DMS 273 (cell line): ENCODE measurements around the gene CARD16.
"Not testable (repeated sequence)": the region's sequence is repeated elsewhere in the genome, so short reads cannot be mapped to it uniquely, and the experiment has no call there.

ENCODE experiments used
- DNase-seq: peaks from one replicate; lab custom pipeline; 2025; ENCODE audit not compliant: unreplicated experiment; lab: John Stamatoyannopoulos, UW

CARD16 gene

DNA sequence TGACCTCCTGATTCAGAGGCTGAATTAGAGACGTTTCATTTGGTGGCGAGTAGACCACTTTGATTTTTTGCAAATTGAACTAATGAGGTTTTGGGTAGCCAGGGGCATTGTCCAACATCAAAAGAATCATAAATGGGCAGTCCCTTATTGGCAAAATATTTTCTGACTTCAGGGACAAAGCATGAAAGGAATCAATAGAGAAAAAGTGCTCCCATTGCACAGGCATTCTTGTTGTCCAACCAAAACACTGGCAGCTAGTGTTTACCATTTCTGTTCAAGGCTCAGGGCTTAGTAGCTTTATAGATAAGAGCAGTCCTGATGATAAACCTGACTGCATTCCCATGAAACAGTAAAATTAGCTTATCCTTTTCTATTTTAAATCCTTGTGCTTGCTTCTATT is 6.4 kb upstream of the CARD16 start:
- no peak for DNase-seq

GRCh38 chr11:105049481-105049880 is 4.3 kb upstream of the CARD16 start:
- no peak for DNase-seq

DNA sequence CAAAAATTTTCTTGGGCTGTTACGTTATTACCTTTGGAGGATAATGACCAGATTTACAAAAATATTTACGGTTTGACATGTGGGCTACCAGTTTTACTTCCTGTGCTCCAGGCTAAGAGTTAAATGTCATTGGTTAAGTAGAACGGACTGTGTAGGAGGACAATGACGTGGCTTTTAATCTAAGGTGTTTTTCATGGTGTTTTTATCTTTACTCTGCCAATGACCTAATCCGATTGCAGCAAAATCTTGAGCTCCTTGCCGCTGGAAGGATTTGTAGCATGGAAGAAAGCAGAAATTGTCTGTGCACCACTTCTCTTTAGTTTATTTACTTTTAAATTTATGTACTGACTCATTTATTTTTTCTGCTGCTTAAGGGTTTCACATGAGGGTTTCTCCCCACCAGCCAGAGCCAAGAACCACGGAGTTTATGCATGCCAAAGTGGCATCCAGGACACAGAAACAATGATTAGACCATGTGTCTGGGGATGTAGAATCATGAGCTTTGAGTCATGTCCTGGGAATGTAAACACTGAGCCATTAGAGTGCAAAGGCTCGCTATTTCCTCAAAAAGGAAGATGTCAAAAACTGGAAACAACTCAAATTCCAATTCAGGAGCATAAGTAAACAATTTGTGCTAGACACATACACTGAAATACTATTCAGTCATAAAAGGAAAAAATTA is 1.9 kb upstream of the CARD16 start:
- no peak for DNase-seq

DNA sequence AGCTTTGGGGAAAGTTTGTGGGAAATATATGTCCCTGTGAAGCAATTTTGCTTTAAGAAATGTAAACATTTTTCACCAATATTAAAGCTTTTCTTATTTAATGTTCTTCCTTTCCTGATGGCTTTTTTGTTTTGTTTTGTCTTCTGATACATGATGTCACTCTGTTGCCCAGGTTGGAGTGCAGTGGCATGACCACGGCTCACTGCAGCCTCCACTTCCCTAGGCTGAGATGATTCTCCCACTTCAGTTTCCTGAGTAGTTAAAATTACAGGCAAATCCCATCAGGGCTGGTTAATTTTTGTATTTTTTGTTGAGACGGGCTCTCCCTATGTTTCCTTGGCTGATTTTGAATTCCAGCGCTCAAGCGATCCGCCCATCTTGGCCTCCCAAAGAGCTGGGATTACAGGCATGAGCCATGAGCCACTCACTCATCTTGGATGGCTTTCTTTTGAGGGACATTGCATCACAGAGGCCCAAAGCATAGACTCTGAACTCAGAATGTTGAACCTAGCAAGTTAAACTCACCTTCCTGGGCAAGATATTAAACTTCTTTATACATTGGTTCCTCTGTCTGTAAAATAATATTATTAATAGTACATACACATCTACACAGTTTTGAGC is 651 bp upstream of the CARD16 start:
- no peak for DNase-seq

GRCh38 chr11:105042178-105042577 is 3.0 kb downstream of the CARD16 start:
- DNase-seq, result no peak

DNA sequence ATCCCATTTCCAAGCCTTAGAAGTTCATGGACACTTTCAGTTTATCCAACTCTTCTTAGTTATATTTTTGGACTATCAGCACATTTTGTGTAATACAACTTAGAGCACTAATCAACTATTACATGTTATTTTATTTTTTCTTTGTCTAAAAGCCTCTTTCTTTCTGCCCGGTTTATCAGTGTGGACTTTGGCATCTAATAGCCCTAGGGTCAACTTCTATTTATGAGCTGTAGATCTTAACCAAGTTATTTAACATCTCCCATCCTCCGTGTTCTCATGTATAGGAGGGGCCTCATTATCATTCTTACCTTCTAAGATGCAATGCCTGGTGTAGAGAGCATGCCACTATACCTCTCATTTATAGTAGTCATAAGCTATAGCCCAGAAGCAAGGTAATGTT is 4.4 kb downstream of the CARD16 start:
- no peak for DNase-seq

- DNase-seq, result no peak
Measured at GRCh38 chr11:105034813-105035620, 10.1 kb downstream of the CARD16 start, which contains the start of gene CASP1. Gene CASP1, minus strand, starts transcription at chr11:105035144. Its CDS starts 31 bp downstream, at chr11:105035113.

- not testable (repeated sequence) for DNase-seq
Measured at GRCh38 chr11:105034388-105034787, 10.7 kb downstream of the CARD16 start.

DNA sequence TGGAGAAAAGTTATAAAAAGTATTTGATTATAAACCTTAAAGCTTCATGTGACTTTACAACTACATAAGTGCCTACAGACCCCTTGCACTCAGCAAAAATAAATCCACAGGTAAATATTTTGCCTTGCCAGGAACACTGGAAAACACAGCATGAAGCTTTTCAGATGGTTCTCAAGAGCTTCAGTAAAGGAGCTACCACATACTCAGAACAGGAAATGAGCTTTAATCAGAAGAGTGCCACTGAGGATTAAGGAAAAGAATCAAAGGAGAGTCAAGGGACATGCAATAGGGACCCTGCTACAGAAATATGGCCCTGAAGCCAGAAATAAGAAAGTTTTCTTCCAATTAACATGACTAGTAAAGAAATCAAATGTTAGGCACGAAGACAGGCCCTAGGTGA is 11.4 kb downstream of the CARD16 start:
- DNase-seq, result no peak

DNA sequence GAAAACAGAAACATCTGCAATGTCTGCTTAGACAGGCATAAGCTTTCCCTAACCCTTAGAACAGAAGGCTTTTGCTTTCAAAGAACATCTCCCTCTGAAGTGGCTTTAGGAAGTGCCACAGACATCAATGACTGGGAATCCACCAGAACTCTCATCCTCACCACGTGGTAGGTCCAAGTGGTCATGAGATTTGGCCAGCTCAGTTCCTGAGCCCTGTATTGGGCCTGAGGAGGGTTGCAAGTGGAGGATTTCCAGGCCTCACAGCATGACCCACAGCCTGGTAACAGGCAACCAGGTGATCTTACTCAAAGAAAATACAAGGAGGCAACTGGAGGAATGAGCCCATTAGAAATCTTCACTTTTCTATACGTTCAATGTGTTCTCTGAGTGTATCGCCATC is 11.8 kb downstream of the CARD16 start:
- no peak for DNase-seq

GRCh38 chr11:105032495-105032894 is 12.6 kb downstream of the CARD16 start:
- DNase-seq, result no peak

GRCh38 chr11:105027678-105028077 is 17.5 kb downstream of the CARD16 start:
- no peak for DNase-seq

DNA sequence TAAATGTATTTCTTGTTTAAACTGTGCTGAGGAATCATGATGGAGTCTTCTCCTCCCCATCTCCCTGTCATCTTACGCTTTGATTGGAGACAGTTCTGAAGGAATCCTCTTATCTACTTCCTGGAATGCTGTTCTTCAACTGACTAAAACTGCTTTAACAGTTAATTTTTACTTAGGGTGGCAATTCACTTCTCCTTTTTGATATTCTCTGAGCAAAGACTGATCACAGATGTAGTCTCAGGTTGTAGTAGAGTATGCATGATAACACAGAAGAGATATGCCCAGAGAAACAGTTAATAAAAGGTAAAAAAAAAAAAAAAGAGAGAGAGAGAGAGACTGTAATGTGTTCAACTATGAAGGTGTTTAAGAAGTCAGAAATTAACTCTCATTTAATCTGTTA is 20.7 kb downstream of the CARD16 start:
- no peak for DNase-seq

DNA sequence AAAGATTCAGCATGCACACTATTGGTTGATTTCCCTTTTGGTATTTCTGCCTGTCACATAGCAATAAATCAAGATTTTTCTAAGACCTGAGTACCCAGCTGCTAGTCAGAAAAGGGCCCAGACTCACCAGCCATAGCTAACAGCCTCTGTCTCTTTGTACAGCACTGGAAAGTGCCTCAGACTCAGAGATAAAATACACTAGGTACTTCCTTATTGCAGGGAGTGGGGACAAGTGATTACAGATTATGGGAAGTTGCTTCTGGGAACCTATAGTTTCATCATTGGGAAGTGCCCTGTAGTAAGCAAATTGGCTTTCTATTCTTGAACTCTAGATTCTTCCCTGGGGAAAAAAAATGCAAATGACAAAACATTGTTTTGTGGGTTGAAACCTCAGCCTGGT is 22.1 kb downstream of the CARD16 start, which contains the start of gene CASP5:
Gene CASP5, minus strand, starts transcription at position 166 of the 400 bp plus-strand sequence. Its CDS starts 32 bp downstream, at position 134.
- DNase-seq, result no peak

DNA sequence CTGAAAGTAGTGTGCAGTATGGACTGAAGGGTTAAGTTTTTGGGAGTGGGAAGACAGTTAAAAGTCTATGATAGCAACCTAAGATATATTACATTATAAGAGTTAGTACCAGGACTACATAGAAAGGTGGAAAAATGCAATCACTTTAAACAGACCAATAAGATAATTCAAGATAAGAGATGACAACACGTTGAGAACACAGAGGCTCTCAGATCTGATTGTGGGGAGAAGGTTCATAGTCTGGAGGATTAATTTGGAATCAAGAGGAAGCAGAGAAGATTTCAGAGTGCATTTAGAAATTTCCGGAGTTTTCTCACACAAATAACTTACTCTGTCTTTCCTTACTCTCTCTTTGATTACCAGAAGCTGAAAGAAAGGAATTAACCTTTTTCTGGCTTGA is 22.6 kb downstream of the CARD16 start:
- no peak for DNase-seq

- DNase-seq, result no peak
Measured at GRCh38 chr11:105007463-105007862, 37.7 kb downstream of the CARD16 start.

GRCh38 chr11:105005451-105005845 is 39.7 kb downstream of the CARD16 start:
- DNase-seq, result no peak

GRCh38 chr11:105004021-105004420 is 41.1 kb downstream of the CARD16 start:
- no peak for DNase-seq

DNA sequence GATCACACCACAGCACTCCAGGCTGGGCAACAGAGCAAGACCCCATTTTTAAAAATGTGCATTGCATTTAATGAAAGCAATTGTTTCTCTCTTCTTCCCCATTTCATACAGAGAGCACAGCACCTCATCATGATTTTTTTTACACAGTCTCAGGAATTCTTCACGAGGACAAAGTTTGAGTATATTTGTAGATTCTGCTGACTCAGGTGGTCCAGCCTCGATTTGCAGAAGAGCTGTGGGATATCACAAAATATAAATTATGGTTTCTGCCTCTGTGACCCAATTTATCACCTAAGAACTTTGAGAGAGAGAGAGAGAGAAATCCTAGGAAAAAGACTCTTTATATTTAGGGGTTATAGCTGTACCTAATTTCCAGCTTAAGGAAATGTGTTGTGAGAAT is 42.0 kb downstream of the CARD16 start:
- no peak for DNase-seq

GRCh38 chr11:105000797-105001196 is 44.3 kb downstream of the CARD16 start:
- DNase-seq, result peak; percentile 18

GRCh38 chr11:105000167-105000566 is 45.0 kb downstream of the CARD16 start:
- DNase-seq, result peak; percentile 31

- no peak for DNase-seq
Measured at GRCh38 chr11:104999721-105000120, 45.4 kb downstream of the CARD16 start.
